ENCODE measurements around the gene TRIM69.

GRCh38 chr15:44719293-44719999 lies 16.9 kb upstream of the TRIM69 start:
- no peak for TF ChIP-seq CTCF (IDR thresholded peaks at IDR 0.05; ENCODE audit: poor library complexity, severe bottlenecking)
- TF ChIP-seq SMC3 (conservative IDR thresholded peaks at IDR 0.05; ENCODE audit: poor library complexity): no peak
- TF ChIP-seq RAD21 (conservative IDR thresholded peaks at IDR 0.05): no peak
- TF ChIP-seq POLR2AphosphoS5 (IDR thresholded peaks at IDR 0.05): no peak
- no peak for TF ChIP-seq TAF1 (IDR thresholded peaks at IDR 0.05; ENCODE audit: low read depth)
- TF ChIP-seq EZH2 (IDR thresholded peaks at IDR 0.05; ENCODE audit: borderline replicate concordance, insufficient read depth, low read length, poor library complexity, severe bottlenecking): no peak
